Measurements from ENCODE around the gene KCNH8.
"Not testable (repeated sequence)": the region's sequence is repeated elsewhere in the genome, so short reads cannot be mapped to it uniquely, and the experiment has no call there.

The KCNH8 gene

GRCh38 chr3:19147905-19148767, at the start of gene KCNH8:
TSS of gene KCNH8 (plus strand) at chr3:19148510. CDS start at chr3:19148720, 210 bp downstream.
- peak; percentile 84 for DNase-seq (ENCODE audit: low spot score)

DNA sequence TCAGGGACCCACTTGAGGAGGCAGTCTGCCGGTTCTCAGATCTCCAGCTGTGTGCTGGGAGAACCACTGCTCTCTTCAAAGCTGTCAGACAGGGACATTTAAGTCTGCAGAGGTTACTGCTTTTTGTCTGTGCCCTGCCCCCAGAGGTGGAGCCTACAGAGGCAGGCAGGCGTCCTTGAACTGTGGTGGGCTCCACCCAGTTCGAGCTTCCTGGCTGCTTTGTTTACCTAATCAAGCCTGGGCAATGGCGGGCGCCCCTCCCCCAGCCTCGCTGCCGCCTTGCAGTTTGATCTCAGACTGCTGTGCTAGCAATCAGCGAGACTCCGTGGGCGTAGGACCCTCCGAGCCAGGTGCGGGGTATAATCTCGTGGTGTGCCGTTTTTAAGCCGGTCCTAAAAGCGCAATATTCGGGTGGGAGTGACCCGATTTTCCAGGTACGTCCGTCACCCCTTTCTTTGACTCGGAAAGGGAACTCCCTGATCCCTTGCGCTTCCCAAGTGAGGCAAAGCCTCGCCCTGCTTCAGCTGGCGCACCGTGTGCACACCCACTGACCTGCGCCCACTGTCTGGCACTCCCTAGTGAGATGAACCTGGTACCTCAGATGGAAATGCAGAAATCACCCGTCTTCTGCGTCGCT, 45.5 kb upstream of the KCNH8 start:
- not testable (repeated sequence) for DNase-seq (ENCODE audit: low spot score)

DNA sequence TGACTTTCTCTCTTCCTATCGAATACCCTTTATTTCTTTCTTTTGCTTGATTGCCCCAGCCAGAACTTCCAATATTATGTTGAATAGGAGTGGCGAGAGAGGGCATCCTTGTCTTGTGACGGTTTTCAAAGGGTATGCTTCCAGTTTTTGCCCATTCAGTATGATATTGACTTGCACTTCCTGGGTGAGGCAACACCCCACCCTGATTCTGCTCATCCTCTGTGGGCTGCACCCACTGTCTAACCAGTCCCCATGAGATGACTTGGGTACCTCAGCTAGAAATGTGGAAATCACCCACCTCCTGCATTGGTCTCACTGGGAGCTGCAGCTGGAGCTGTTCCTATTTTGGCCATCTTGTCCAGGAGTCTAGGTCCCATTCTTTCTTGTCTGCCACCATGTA, 44.8 kb upstream of the KCNH8 start:
- DNase-seq (ENCODE audit: low spot score): no peak

DNA sequence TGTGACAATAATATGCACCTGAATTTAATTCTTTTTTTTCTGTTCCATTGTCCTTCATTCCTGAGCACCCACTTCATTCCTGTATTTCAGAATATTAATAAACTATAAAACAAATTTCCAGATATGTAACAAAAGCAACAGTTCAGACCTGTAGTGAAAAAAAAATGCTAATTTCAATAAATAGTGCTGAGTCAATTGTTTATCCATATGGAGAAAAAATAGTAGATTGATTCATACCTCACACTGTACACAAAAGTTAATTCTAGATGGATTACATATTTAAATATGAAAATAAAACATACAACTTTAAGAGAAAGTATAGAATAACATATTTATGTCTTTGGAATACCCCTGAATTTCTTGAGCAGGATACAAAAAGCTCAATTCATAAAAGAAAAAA, 43.9 kb upstream of the KCNH8 start:
- DNase-seq (ENCODE audit: low spot score): no peak

DNA sequence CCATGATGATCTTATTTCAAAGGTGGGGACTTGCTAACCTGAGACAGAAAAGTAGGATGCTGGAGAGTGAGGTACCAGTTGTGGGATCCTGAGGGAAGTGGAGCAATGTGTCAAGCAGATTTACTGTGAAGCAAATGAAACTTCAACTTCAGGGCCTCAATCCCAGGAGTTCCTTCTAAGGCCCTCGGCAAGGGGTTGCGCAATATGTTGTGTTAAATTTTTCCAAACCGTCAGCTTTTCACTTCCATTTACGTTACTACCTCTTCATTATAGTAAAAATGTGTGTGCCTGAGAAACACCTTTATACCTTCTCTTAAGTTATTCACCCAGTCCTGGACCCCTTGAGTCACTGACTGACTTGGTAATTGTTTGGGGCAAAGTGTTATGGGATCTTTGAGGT, 42.5 kb upstream of the KCNH8 start:
- no peak for DNase-seq (ENCODE audit: low spot score)

DNA sequence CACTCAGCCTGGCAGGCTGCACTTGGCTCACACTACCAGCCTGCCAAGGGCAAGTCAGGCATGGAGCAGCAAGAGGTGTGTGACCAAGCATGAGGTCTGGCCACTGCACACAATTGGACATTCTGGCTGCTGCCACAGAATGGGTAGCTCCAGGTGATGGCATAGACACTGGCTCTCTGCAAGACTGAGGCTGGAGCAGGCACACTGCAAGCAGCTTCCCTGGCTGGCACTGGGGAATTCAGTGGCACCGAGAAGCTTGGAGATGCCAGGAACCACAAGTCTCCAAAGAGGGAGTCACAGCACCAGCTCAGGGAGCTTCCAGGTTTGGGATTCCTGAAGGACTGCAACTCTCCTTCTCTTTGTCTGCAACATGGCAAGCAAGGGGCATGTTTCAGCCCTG, 42.0 kb upstream of the KCNH8 start:
- no peak for DNase-seq (ENCODE audit: low spot score)

- DNase-seq (ENCODE audit: low spot score): peak; percentile 5
Observed at GRCh38 chr3:19107719-19108118, 40.6 kb upstream of the KCNH8 start.

DNA sequence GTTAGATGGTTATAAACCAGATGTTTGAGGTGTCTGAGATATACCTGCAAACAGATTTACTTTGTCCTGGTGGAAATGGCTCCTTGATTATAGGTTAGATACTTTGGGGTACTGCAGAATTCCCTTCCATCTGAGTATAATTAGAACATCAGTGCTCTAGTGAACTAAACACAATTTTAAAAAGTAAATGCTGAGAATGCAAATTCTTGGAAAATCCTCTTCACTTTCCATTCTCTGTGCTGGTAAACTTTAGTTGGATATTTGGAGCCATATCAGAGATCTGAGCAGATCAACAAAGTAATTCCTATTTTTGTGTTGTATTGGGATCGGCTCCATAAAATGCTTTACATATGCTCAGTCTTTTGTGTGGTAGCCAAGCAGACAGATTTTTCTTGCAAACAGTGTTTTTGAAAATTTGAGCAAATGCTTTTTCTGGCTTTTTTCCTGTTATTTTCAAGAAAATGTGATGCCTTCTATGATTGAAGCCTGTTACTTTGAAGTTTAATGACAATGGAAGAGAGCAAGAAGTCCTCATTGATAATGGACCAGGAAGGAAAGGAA, 37.9 kb upstream of the KCNH8 start:
- DNase-seq (ENCODE audit: low spot score): no peak

DNA sequence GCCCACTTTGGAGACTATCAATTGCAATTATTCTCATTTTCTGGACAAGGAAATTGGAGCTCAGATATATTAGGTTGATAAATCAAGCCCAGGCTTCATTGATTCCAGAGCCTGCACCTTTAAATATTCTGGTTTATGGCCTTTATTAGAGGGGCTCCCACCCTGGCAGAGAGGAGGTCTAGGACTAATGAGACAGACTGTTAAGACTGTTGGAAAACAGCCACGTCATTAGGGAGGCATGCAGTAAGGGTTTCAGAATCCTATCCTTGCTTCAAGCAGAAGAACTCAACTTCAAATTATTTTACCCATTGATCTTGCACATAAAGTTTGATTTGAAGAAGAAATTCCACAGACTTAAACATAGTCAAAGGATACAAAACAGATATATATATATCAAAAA, 33.8 kb upstream of the KCNH8 start:
- DNase-seq (ENCODE audit: low spot score): no peak

DNA sequence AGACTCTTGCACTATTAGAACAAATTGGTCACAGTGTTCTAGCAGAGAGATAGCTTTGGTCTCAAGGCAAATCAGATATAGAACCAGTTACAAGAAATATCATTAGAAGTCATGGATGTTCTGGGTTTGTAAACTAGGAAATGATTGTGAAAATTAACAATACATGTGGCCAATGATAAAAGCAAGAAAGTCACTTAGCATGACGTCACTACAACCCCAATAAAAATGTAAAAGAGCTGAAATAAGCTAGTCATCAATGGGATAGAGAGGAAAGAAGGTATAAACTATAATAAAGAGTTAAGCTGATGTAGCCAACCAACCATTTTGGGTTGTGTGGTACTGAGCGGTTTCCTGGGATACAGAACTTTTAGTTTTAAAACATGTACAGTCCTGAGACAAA, 32.1 kb upstream of the KCNH8 start:
- no peak for DNase-seq (ENCODE audit: low spot score)

DNA sequence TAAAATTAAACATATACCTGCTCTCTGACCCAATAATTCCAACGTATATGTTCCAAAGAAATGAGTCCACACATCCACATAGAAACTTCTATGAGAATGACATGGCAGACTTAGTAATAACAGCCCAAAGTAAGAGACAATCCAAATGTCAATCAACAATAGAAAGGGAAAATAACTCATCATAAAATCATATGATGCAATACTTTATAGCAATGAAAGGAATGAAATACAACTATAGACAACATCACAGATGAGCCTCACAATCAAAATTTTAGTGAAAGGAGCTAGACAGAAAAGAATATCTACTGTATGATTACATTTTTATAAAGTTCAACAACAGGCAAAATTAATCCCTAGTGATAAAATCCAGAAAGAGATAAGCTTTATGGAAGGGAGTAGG, 23.6 kb upstream of the KCNH8 start:
- no peak for DNase-seq (ENCODE audit: low spot score)

GRCh38 chr3:19139863-19140262, 8.4 kb upstream of the KCNH8 start:
- no peak for DNase-seq (ENCODE audit: low spot score)

DNA sequence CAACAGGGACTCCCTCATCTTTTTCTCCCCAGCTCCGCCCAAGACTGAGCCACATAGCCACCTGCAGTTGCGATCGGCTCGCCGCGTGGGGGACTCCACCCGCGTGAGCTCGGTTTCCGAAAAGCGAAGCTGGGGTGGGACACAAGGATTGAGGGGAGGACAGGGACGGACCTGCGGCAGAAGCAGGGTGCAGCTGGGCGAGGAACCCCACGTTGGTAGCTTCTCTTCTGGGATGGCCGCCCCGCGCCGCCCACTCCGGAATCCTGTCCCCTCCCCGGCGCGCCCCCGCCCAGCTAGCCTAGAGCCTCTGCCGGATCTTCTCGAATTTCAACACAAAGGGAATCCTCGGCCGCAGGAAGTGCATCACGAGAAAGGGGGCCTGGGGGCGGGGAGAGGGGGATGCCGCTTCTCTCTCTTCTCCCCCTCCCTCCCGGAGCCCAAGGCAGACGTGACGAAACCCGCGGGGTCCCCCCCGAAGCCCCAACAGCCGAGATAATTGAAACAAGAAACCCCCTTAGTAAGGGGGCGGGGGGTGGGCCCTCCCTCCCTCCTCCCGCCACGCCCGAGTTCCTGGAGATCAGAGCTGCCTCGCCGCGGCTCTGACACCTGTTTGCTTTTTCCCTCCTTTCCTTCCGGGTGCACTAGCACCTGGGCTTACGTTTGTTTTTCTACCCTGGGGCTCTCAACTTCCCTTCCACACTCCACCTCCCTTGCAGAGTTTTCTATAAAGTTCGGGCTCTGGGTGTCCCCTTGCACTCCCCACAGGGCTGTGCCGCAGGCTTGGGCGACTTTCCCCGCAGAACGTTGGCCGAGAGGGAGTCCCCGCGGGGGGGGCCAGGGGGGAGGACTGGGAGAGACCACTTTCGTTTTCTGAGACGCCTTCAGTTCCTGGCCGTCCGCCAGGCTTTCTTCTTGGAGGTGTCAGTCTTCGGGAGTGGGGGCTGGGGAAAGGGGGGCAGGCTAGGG, 1.3 kb upstream of the KCNH8 start:
- peak; percentile 85 for DNase-seq (ENCODE audit: low spot score)

DNA sequence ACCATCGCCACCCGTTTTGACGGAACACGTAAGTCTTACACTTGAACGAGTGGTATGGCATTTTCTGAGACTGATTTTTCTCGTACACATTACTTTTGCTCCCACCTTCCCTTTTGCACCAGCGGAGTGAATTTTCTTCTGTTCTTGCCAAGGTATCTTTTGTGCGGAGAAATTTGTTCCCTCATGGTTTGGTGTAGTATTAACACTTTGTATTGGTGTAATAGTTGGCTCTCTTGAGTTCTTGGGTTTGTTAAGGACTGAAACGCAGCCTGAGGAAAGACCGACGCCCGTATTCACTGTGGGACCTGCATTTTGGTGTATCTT, 420 bp downstream of the KCNH8 start:
- DNase-seq (ENCODE audit: low spot score): no peak

DNA sequence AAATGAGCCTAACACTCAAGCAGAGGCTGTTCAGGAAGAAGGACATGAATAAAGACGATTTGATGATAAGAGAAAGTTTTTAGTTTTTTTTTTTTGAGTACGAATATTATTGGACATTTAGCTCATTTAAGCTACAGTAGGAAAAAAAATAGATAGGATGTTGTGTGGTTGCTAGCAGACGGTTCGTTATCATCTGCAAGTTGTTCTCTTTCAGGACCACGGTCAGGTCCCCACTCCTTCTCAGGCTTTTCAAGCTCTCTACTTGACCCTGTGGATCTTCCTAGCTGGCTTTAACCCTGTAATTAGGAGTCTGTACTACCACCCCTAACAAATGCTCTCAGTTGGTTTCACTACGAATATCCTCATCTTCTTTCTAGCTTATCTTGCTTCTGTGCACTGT, 1.1 kb downstream of the KCNH8 start:
- DNase-seq (ENCODE audit: low spot score): peak; percentile 81

GRCh38 chr3:19151171-19151570, 2.9 kb downstream of the KCNH8 start:
- DNase-seq (ENCODE audit: low spot score): no peak

GRCh38 chr3:19154693-19155250, 6.5 kb downstream of the KCNH8 start:
- DNase-seq (ENCODE audit: low spot score): no peak

DNA sequence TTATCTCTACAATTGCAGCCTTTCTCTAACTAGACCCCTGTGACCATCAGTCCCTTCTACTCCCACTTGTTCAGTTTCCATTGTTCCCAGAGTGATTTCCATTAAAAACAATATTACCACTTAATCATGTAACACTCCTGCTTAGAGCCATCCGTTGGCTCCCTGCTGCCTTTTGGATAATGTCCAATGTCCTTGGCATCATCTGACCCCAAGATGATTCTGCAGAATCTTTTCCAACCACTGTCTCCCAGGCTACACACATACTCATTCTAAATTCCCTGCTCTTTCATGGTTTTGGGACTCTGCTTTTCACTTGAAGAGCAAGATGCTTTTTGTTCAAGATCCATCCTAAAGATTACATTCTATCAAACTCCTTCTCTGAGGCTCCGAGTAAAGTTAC, 7.1 kb downstream of the KCNH8 start:
- peak; percentile 78 for DNase-seq (ENCODE audit: low spot score)

DNA sequence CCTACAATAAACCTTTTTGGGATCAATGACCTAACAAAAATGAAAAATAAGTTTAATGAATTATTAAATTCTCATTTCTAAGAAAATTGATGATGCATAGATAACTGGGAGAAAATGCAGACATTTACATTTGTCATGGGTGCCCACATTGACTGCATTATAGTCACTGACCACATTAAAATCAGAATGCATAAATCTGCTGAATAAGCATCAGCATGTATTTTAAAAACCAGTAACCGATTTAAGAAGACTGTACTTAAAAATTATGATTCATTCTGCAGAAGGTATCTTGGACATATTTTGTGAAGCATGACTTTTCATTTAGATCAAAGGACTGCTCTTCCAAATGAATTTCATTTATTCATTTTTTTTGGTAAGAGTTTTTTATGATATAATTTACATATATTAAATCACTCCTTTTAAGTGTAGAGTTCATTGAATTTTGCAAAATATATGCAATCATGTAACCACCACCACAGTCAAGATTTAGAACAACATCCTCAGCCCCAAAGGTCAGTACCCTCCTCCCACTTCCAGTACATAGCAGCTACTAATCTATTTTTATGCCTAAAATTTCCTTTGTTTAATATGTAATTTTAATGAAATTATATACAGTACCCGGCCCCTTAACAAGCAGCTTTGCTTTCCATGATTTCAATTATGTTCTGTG, 11.8 kb downstream of the KCNH8 start:
- DNase-seq (ENCODE audit: low spot score): no peak

GRCh38 chr3:19165654-19166053, 17.3 kb downstream of the KCNH8 start:
- no peak for DNase-seq (ENCODE audit: low spot score)

DNA sequence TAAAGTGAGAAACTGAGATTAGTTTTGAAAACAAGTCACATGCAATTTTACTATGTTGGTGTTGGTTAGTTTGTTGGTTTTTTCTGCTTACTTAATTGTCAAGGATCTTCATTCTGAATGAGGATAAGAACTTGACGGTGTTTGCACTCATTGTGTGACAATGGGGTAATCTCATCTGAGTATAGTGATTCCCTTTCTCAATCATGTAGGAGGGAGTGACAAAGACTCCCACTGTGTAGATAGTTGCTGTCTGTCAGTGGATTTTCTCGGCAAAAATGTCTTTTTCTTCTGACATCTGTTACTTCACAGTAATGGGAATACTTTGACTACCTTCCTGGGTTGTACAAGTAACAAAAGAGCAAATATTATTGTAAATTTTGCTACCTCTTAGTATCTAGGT, 23.5 kb downstream of the KCNH8 start:
- no peak for DNase-seq (ENCODE audit: low spot score)

All from globus pallidus (tissue), 1 donor.